GM12873 (cell line): ENCODE results near the gene SMARCAD1.

Experiments used
- TF ChIP-seq, protein P1 (sequence below): IDR thresholded peaks from 2 replicates; pipeline ENCODE4 v1.5.1; 2012; ENCODE audit warnings: low read depth, mild to moderate bottlenecking, moderate library complexity, low read length, control low read depth; ENCODE audit not compliant: insufficient read depth; ENCODE audit errors: missing control alignments

Gene SMARCAD1

DNA sequence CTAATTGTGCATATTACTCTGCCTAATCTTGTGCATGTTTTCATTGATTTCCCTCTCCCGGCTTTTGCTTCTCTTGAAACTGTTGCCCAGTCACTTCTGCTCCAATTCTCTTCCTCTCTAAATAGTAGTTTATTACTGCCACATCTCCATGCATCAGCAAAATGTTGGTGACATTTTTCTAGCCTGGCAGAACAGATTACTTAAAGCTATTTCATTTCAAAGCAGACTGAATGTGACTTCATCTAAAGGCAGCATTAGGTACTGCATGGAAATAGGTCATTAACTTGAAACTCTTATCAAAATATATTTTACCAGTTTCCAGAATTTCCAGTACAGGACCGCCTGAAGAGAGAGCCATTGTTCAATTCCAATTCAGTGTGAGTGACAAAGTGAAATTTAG is 82.6 kb downstream of the SMARCAD1 start:
- TF ChIP-seq, protein P1, sequence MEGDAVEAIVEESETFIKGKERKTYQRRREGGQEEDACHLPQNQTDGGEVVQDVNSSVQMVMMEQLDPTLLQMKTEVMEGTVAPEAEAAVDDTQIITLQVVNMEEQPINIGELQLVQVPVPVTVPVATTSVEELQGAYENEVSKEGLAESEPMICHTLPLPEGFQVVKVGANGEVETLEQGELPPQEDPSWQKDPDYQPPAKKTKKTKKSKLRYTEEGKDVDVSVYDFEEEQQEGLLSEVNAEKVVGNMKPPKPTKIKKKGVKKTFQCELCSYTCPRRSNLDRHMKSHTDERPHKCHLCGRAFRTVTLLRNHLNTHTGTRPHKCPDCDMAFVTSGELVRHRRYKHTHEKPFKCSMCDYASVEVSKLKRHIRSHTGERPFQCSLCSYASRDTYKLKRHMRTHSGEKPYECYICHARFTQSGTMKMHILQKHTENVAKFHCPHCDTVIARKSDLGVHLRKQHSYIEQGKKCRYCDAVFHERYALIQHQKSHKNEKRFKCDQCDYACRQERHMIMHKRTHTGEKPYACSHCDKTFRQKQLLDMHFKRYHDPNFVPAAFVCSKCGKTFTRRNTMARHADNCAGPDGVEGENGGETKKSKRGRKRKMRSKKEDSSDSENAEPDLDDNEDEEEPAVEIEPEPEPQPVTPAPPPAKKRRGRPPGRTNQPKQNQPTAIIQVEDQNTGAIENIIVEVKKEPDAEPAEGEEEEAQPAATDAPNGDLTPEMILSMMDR, result no peak

DNA sequence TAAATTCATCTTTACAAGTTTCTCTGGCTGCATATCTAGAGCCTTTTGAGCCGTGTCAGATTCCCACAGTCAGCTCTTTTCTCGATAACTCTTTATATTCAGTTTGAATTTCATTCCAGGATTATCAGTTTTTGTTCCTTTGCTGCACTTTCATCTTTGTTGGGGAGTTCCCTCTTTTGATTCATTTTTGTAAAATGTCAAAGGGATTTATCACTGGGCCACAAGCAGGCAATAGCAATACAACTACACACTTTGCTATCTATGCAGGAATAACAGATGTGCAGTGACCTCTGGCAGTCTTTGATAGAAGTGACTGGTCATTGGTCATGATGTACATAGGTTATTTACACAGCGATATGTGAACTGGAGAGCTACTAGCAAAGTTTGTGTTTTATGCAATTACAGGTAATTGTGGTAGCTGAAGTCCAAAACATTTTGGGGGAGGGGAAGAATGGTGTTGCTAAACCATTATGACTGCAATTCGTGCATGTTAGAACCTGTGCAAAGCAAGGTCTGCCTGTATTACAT is 91.1 kb downstream of the SMARCAD1 start:
- TF ChIP-seq, protein P1, result no peak

DNA sequence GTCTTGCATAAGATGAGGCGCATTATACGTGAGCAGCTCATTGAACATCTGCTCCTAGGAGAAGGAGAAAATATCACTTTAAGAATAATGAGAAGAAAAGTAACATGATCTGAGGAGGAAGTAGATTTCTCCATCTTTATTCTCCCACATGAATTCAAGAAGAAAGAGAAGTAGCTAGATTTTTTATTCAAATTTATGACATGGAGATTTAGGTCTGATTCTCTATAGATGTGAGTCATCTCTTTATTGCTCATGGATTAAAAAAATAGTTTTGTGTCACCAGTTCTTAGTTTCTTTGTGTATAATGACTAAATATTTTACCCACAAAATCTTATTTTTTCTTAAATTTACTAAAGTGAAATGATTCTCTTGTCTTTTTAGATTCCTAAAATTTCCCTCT is 94.5 kb downstream of the SMARCAD1 start:
- TF ChIP-seq, protein P1, result no peak

DNA sequence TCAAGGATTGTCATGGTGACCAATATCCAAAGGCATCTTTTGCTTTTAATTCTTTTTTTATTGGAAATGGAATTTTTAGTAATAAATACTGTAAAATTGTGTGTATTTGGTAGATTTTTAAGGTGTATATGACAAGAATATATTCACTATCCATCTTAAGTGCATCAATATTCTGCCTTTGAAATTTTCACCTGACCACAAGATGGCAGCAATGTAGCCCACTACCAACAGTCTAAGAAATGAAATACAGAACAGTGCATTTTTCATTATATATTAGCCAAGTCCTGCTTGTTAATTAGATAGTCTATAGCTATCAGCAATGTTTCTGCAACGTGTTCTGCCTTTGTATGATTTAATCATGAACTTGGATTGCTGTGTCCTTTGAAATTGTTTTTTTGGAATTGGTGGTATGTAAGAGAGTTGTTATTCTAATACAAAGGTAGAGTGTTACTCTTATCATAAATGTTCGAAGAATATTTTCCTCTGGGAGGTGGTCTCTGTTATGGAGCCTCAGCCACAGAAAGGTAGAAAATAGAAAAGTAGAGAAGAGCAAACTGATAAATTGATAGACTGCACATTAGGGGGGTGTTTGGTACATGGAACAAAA is 96.8 kb downstream of the SMARCAD1 start:
- TF ChIP-seq, protein P1, result peak; percentile 50

DNA sequence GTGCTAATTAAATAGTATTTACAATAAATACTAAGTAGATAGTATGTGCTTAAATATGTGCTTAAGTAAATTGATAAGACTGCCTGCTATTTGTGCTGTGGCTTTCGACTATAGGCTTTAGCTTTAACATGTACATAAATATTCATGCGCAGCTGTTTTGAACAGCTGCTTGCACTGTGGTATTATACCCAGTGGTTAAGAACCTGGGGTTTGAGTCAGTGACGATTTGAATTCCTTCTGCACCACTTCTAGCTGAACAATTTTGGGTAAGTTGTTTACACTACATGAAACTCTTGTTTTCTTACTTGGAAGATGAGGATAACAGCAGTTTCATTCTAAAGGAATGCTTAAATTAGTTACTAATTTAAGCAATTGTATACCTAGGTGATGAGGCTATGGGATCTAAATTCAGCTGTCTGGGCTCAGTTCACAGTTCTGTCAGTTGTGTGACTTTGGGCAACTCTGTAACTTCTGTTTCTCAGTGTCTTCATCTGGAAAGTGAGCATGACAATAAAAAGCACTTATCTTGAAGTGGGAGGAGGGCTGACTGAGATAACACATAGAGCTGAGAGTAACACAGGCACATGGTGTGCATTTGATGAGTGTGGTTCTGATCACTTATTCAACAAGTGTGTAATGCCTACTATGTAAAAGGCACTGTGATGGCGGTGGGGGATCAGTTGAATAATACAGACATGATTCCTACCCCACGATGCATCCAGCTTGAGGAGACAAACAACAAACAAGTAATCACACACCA is 98.0 kb downstream of the SMARCAD1 start:
- TF ChIP-seq, protein P1, result no peak

DNA sequence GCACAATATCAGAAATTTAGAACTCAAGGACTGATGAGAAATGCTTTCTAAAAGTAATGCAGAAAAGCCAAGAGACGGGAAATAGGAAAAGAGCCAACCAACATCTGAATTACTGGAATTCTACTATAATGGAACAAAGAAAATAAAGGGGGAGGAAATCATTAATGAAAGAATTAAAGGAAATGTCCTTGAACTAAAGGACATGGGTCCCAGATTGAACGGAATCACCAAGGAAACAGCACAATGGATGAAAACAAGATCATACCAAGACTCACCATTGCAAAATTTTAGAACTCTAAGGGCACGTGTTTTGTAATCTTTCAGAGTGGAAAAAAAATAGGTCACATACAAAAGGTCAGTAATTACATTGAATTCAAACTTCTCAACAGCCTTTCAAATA is 99.0 kb downstream of the SMARCAD1 start:
- TF ChIP-seq, protein P1, result no peak

DNA sequence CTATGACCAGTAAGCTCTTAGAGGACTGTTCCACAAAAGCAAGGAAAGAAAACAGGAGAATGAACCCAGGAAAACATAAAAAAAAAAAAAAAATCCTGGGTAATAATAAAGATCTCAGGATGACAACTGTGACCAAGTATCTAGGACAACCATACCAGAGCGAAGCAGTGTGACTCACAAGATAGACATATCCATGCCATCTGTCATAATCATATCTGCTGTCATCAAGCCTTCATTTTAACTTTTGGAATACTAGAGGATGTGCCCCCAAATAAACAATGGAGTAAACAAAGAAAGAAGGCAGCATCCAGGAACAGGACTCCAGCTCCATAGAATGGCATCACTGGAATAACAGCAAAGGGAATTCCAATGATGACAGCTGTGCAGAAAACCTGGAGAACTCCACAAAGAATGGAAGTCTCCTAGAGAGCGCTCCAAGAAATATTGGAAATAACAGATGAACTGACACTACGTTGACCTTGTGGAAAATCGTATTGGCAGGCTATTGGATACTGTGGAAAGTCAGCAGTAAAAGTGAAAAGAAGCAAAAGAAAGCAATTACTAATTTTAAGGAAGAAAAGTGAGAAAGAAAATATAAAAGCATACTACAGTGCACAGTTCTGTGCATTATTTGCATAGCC is 99.7 kb downstream of the SMARCAD1 start:
- TF ChIP-seq, protein P1, result no peak
